Activated T-cell treated with anti-CD3 and anti-CD28 coated beads, Interleukin-2, amount 50 U/mL, for 4 hours (primary cell): Measurements from ENCODE around the gene KRTAP10-5. TPM values are rescaled to one million over a fixed set of nuclear protein-coding genes. Genes with fewer than 3 reads are reported as not detected.

Experiments used
- ATAC-seq, 2 donors: fragments of 200-7000 bp; cut with Tn5 transposase; one replicate each; pipeline ENCODE4 v1.10.0; 2021
- DNase-seq: peaks from one replicate; pipeline ENCODE4 v3.0.0-alpha.2; 2020
- H3K27me3 Mint-ChIP-seq: one replicate; pipeline ENCODE4 v1.8.0; 2021; ENCODE audit warnings: low read depth, mixed read lengths
- H3K36me3 Mint-ChIP-seq: one replicate; pipeline ENCODE4 v1.8.0; 2022; ENCODE audit warnings: mixed read lengths; ENCODE audit not compliant: insufficient read depth
- H3K4me1 Mint-ChIP-seq: one replicate; pipeline ENCODE4 v1.8.0; 2021; ENCODE audit warnings: low read depth, mixed read lengths
- H3K4me3 Mint-ChIP-seq: one replicate; pipeline ENCODE4 v1.8.0; 2021; ENCODE audit warnings: mild to moderate bottlenecking, moderate library complexity, mixed read lengths
- H3K9me3 Mint-ChIP-seq: one replicate; pipeline ENCODE4 v1.8.0; 2021; ENCODE audit warnings: mixed read lengths
- total RNA-seq, 3 donors: library from RNA; stranded (reverse); gene quantifications; one replicate each; pipeline ENCODE4 v1.2.1, GENCODE V29; 2021

The KRTAP10-5 gene
- total RNA-seq, 3 donors from 2014 or later, result not detected

DNA sequence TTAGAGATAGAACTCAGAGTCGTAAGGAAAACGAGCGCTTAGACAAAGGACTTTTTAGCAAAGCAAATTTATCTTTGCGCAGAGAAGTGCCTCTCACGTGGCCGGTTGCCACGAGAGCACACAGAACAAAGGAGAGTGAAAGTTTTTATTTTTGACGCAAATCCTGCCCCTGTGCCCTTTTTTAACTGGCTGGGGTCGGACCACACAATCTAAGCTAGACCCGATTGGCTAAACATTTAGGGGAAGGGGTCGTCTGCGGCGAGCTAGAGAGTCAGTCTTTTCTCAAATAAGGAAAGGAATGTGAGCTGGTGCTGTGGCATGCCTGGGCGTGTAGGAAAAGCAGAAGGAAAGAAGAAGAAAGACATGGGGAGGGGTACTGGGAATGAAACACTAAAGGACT lies 31.5 kb downstream of the KRTAP10-5 start:
- Mint-ChIP-seq H3K4me3 (no peak overlapping the region), H3K4me1 (peaks cover 23% of the 10 kb centered on the region), H3K9me3 (peaks cover 26% of the 10 kb centered on the region), H3K27me3 (no peaks in the 10 kb centered on the region), H3K36me3 (peaks cover 19% of the 10 kb centered on the region)
- DNase-seq (no peak), ATAC-seq (no peak)

DNA sequence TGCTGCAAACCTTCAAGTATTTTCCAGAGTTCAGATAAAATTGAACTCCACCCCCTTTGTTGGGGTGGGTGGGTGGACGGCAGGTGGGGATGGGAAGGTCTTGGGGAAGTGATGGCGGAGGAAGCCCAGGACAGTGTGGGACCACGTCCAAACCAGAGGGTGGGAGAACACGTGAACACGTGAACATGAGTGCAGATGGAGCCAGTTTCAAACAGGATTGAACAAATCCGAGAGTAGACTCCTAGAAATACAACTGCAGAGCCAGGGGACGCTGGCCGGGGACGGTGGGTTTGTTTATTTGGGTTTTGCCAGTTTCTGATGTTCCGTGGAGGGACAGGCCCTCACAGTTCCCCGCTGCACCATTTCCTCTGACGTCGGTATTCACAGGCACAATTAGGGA lies 32.0 kb downstream of the KRTAP10-5 start:
- peaks cover 19% of the 10 kb centered on the region for H3K36me3 Mint-ChIP-seq
- DNase-seq (no peak), ATAC-seq (no peak)
- H3K4me3 Mint-ChIP-seq, result no peak overlapping the region
- no peaks in the 10 kb centered on the region for H3K27me3 Mint-ChIP-seq
- peaks cover 23% of the 10 kb centered on the region for H3K4me1 Mint-ChIP-seq
- H3K9me3 Mint-ChIP-seq, result peaks cover 23% of the 10 kb centered on the region

DNA sequence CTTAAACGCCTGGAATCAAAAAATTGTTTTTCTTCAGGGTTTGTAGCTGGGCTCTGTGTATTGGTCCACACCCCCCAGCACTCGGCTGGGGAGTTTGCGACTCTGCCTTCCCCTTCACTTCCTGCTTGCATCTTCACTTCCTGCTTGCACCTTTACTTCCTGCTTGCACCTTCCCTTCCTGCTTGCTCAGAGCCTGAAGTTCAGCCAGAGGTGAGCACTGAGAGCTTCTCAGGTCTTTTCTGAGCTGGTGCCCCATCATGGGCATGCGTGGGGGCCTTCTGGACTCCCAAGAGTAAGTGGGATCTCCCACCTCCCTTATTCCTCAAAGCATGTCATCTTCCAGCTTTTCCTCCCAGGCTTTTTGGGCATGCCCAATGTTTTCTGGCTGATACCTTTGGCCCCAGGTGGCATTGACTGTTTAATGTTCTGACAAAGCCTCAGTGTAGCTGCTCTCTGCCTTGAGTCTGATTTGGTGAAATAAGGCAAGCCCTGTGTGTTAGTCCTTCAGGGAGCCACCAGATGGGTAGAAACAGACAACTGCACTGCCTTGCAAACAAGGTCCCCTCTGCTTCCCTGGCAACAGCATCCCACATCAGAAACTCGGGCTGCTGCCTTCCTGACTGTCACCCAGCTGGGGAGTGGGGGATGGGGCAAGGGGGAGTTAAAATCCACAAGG lies 32.6 kb downstream of the KRTAP10-5 start:
- H3K9me3 Mint-ChIP-seq, result peaks cover 19% of the 10 kb centered on the region
- ATAC-seq, result peak; percentile 78 to 89
- peaks cover 16% of the 10 kb centered on the region for H3K36me3 Mint-ChIP-seq
- H3K4me1 Mint-ChIP-seq, result peaks cover 23% of the 10 kb centered on the region
- H3K4me3 Mint-ChIP-seq, result peak overlapping the region; percentile 62
- no peak for DNase-seq
- no peaks in the 10 kb centered on the region for H3K27me3 Mint-ChIP-seq

DNA sequence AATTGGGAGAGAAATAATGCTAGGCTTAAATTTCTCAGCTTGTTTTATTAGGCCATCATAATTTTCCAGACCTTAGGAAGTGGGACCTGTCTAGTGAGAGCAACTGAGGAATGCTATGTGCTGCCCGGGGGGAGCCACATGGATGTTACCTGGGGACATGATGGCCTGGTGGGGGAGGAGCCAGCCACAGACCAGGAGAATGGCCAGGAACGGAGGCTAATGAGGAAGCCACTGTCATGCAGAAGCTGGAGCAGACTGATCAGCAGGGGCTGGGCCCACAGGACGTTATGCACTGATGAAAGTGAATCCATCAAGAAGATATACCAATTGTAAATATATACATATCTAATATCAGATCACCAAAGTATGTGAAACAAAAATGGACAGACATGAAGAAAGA lies 35.8 kb downstream of the KRTAP10-5 start:
- H3K27me3 Mint-ChIP-seq, result peaks cover 2% of the 10 kb centered on the region
- peaks cover 23% of the 10 kb centered on the region for H3K4me1 Mint-ChIP-seq
- ATAC-seq, result no peak

DNA sequence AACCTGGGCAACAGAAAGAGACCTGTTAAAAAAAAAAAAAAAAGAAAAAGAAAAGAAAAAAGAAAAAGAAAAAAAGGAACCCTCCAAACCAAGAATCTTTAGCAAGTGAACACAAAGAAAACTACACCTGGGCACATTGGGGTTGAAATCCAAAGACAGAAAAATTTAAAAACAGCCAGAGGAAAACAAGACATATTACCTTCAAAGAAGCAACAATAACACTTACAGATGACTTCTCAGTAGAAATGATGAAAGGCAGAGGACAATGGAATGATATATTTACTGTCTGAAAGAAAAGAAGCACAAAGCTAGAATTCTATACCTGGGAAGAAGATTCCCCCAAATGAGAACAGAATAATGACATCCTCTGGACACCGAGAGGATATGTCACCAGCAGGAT lies 37.7 kb downstream of the KRTAP10-5 start:
- H3K27me3 Mint-ChIP-seq, result peaks cover 4% of the 10 kb centered on the region

More for the DNA sequence above, 35.8 kb downstream of the KRTAP10-5 start:
- peaks cover 15% of the 10 kb centered on the region for H3K36me3 Mint-ChIP-seq
- no peak overlapping the region for H3K4me3 Mint-ChIP-seq
- no peak for DNase-seq
- peaks cover 19% of the 10 kb centered on the region for H3K9me3 Mint-ChIP-seq

DNA sequence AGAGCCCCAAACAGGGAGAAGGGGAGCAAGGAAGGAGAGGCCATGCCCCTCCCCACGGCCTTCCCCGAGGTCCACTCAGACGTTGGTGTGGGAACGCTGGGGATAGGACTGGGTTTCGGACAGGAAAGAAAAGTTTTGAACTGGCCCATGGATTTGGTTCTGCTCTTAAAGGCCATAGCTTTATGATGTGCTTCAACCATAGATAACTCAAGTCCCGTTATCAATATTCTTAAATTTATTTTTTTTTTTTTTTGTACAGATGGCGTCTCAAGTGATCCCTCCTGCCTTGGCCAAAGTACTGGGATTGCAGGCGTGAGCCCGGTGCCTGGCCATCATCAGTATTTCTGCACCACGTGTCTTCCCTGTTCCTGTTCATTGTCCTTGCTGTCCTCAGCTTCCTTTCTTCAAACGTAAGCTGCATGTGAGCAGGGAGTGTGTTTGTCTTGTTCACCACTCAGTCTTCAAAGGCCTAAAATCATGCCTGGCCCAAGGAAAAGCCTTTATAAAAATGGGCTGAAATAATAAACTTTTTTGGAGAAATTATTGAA lies 39.6 kb downstream of the KRTAP10-5 start:
- no peak overlapping the region for H3K4me3 Mint-ChIP-seq
- H3K4me1 Mint-ChIP-seq, result no peaks in the 10 kb centered on the region
- DNase-seq, result no peak
- peaks cover 5% of the 10 kb centered on the region for H3K9me3 Mint-ChIP-seq
- no peak for ATAC-seq
- peaks cover 4% of the 10 kb centered on the region for H3K27me3 Mint-ChIP-seq
- H3K36me3 Mint-ChIP-seq, result peaks cover 3% of the 10 kb centered on the region

More for the DNA sequence above, 37.7 kb downstream of the KRTAP10-5 start:
- no peak overlapping the region for H3K4me3 Mint-ChIP-seq
- ATAC-seq (no peak), DNase-seq (no peak)
- H3K9me3 Mint-ChIP-seq, result peaks cover 18% of the 10 kb centered on the region
- H3K4me1 Mint-ChIP-seq, result peaks cover 10% of the 10 kb centered on the region
- H3K36me3 Mint-ChIP-seq, result peaks cover 13% of the 10 kb centered on the region

DNA sequence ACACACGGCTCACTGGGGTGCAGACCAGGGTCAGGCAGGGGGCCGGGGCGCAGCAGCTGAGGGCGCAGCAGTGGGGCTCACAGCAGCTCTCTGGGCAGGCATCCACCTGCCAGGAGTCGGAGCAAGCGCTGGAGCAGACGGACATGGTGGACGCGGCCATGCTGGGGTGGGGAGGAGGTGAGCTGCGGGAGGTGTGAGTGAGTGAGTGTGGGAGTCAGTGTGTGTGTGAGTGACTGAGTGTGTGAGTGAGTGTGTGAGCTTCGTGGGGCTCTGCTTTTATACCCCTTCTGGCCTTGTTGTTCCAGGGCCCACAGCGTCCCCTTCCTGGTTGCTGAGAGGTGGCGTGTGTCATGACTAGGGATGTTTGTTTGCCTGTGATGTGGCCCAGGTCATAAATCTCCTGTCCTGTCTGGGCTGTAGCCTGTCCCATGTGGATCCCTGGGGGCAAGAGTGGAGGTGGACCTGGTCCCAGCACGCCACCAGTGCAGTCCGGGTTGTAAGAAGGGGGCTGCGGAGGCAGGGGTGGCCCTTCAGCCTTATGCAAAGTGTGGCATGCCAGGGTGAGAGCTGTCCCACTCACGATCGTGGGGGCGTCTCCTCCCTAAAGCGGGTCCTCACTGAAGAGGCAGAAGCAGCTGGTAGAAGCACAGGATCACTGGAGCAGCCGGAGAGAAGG lies 40.3 kb downstream of the KRTAP10-5 start, which contains the start of gene KRTAP10-1:
Gene KRTAP10-1 (minus strand): TSS at position 205 of the 676 bp plus-strand sequence. CDS start 45 bp downstream, at position 160.
- no peaks in the 10 kb centered on the region for H3K36me3 Mint-ChIP-seq
- H3K9me3 Mint-ChIP-seq, result no peaks in the 10 kb centered on the region
- no peak for DNase-seq
- no peak for ATAC-seq
- peaks cover 4% of the 10 kb centered on the region for H3K27me3 Mint-ChIP-seq
- no peaks in the 10 kb centered on the region for H3K4me1 Mint-ChIP-seq
- no peak within 1 kb of the TSS for H3K4me3 Mint-ChIP-seq

DNA sequence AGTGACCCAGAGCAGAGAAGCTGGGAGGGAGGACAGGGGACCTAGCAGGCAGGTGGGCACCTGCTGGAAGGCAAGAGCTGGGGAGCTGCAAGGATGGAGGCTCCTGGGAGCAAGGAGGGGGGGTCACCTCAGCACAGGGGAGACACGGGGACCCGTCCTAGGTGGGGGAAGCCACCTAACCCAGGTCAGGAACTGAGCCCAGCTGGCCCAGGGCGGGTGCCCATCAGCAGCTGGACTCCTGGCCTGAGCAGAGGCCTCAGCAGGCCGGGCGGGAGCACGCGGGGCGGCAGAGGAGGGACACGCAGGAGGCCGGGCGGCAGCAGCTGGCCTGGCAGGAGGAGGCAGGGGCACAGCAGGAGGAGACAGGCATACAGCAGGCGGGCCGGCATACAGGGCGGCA lies 41.4 kb downstream of the KRTAP10-5 start:
- Mint-ChIP-seq H3K4me1 (no peaks in the 10 kb centered on the region), H3K9me3 (no peaks in the 10 kb centered on the region), H3K27me3 (peaks cover 4% of the 10 kb centered on the region), H3K36me3 (no peaks in the 10 kb centered on the region), H3K4me3 (no peak overlapping the region)
- DNase-seq (no peak), ATAC-seq (no peak)

DNA sequence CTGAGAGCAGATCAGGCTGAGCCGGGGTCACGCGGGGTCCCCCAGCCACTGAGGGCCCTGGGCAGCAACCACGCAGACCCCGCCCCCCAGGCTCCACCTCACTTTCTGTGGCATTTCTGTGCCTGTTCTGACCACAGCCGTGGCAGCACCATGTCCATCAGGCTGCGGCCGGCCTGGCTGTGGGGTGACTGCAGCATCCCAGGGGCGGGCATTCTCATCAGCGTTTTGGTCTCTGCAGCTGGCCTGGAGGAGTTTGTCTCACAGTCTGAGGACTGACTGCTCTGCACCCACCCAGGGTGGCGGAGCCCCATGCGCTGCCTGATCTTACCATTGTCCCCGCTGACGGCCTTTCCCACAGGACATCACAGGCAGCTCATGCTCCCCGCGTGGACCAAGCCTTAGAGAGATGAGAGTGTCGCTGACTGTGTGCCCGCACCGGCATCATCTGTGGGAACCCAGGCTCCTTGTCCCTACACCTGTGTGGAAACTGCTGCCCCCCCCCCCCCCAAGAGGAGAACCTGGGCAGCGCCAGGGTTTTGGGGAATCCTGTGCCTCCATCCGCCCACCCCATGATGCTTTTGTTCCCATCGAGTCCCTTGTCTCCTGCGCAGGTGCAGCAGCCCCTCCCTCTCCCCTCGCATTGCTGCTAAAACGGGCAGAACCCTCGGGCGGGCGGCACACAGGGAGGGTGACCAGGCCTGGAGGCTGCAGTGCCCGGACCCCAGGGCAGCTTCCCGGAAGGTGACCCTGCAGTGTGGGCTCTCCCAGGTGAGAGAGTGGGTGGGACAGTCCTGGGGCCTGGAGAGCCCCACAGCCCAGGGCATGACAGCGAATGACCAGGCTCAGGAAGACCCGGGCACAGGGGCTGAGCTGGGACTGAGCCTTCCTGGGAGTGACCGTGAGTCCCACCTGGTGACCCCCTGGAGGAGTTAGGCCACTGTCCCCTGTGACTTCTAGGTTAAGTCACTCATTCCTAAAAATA lies 42.2 kb downstream of the KRTAP10-5 start:
- H3K36me3 Mint-ChIP-seq, result no peaks in the 10 kb centered on the region
- no peaks in the 10 kb centered on the region for H3K4me1 Mint-ChIP-seq
- DNase-seq, result no peak
- H3K9me3 Mint-ChIP-seq, result no peaks in the 10 kb centered on the region
- peaks cover 4% of the 10 kb centered on the region for H3K27me3 Mint-ChIP-seq
- no peak for ATAC-seq
- no peak overlapping the region for H3K4me3 Mint-ChIP-seq

DNA sequence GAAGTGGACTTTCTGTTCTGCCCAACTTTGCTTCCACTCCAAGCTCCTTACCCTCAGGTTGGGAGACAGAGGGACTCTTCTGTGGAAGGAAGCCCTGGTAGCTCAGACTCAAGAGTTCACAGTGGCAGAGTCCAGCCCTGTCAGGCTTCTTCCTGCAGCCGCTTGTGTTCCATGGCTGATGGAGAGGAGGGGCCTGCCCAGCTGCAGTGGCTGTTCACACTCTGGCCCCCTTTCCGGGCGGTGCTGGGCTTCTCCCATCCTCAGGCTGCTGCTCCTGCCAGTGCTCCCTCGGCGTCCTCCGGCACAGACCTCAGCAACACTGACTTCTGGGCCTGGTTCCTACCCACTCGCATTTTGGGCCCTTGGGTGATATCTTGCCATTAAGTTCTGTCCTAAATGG lies 44.4 kb downstream of the KRTAP10-5 start:
- ATAC-seq (no peak), DNase-seq (no peak)
- H3K27me3 Mint-ChIP-seq, result peaks cover 4% of the 10 kb centered on the region
- H3K4me1 Mint-ChIP-seq, result no peaks in the 10 kb centered on the region
- H3K9me3 Mint-ChIP-seq, result no peaks in the 10 kb centered on the region
- no peak overlapping the region for H3K4me3 Mint-ChIP-seq
- no peaks in the 10 kb centered on the region for H3K36me3 Mint-ChIP-seq

DNA sequence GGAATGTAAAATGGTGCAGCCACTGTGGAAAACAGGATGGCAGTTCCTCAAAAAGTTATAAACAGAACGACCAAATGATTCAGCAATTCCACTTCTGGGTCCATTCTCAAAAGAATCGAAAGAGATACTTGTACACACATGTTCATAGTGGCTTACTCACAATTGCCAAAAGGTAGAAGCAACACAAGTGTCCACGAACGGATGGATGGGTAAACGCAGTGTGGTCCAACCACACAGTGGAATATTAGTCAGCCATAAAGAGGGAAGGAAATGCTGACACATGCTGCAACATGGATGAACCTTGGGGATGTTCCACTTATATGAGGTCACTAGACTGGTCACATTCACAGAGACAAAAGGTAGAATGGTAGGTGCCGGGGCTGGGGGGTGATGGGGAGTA lies 45.7 kb downstream of the KRTAP10-5 start:
- no peaks in the 10 kb centered on the region for H3K36me3 Mint-ChIP-seq
- peaks cover 2% of the 10 kb centered on the region for H3K27me3 Mint-ChIP-seq
- DNase-seq, result no peak
- no peaks in the 10 kb centered on the region for H3K9me3 Mint-ChIP-seq
- H3K4me3 Mint-ChIP-seq, result no peak overlapping the region
- ATAC-seq, result no peak
- no peaks in the 10 kb centered on the region for H3K4me1 Mint-ChIP-seq

DNA sequence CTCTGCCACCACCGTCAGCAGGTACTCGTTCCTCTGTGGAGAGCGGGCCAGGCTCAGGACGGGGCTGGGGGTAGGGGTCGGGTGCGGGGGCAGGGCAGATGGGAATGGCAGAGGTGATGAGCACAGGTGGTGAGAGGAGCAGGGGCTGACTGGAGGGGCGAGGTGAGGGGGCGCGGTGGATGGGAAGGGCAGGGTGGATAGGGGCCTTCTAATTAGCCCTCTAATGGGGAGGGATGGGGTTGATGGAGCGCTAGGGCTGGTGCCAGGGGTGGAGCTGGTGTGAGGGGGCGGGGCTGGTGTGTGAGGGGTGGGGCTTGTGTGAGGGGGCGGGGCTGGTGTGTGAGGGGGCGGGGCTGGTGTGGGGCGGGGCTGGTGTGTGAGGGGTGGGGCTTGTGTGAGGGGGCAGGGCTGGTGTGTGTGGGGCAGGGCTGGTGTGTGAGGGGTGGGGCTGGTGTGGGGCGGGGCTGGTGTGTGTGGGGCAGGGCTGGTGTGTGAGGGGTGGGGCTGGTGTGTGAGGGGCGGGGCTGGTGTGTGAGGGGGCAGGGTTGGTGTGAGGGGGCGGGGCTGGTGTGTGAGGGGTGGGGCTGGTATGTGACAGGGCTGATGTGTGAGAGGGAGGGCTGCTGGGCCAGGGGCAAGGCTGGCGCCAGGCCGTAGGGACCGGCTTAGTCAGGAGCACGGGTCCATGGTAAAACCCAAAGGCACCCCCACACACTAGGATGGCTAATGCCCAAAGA lies 46.3 kb downstream of the KRTAP10-5 start:
- DNase-seq (no peak), ATAC-seq (no peak)
- H3K4me3 Mint-ChIP-seq, result no peak overlapping the region
- H3K27me3 Mint-ChIP-seq, result peaks cover 2% of the 10 kb centered on the region
- no peaks in the 10 kb centered on the region for H3K36me3 Mint-ChIP-seq
- no peaks in the 10 kb centered on the region for H3K9me3 Mint-ChIP-seq
- no peaks in the 10 kb centered on the region for H3K4me1 Mint-ChIP-seq

DNA sequence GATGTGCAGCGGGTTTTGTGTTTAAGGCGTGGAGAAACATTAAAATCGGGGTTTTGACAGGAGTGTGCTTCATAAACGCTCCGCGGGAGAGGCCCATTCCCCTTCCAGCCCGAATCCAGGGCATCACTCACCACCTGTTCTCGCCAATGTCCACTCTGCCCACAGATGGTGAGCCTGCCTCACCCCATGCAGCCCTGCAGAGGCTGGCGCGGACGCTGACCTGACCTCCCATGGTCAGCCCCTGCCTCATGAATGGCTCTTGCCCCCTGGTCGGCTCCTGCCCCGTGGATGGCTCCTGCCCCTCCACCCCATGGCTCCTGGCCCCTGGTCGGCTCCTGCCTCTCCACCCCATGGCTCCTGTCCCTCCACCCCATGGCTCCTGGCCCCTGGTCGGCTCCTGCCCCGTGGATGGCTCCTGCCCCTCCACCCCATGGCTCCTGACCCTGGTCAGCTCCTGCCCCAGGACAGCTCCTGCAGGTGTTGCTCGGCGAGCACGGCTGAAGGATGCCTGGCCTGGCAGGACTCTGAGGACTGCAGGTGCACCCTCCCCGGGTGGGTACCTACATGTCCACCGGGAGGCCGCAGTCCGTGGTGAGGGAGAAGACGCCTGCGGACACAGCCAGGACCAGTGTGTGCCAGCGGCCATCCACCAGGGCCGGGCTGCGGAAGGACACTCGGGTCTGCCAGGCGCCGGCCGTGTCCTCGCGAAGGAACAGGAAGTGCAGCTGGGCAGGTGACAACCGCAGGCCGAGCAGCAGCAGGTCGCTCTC lies 47.1 kb downstream of the KRTAP10-5 start:
- no peak for DNase-seq
- Mint-ChIP-seq H3K27me3 (no peaks in the 10 kb centered on the region), H3K4me3 (no peak overlapping the region), H3K36me3 (no peaks in the 10 kb centered on the region), H3K4me1 (no peaks in the 10 kb centered on the region), H3K9me3 (no peaks in the 10 kb centered on the region)
- ATAC-seq, result no peak
